GM12872 (cell line): ENCODE results near the gene C9.

Source experiments
- TF ChIP-seq, protein P1 (sequence below): IDR thresholded peaks from 3 replicates; pipeline ENCODE4 v1.5.1; 2011; ENCODE audit warnings: low read depth, mild to moderate bottlenecking, low read length, moderate library complexity; ENCODE audit not compliant: insufficient read depth

Gene C9

DNA sequence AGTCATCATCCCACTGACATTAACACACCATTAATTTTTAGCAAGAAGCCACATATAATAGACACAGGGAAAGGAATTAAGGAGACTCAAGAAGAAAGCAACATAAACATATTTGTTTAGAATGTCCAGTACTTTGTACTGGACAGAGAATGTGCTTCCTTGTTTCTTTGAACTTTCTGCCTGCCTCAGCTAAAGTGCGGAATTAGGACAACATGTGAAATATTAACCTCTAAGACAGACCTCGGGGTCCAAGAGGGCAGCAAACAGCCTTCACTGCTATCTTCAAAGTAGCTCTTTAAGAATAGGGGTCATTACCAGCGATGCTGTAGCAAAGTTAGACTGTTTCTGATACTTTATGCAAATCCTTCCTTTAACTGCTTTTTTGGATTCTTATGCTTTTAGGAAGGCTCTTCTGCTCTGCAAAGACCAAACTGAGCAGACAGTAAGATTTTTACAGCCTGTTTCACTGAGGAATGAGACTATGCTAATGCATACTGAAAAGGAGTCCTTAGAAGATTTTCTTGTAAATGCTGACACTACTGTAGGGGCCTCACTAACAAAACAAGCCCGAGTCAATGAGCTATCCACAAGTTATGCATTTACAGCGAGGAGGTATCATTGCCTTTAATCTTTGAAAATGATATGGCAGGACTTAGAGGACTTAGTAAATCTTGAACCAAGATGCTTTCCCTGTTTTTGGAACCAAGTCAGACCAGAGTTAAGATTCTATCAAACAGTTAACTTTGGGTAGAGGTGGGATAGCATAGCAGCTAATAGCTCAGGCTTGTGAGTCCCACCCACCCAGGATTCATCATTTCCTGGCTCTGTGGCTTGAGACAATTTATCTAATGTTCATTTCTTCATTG lies 36.7 kb upstream of the C9 start:
- TF ChIP-seq, protein P1, sequence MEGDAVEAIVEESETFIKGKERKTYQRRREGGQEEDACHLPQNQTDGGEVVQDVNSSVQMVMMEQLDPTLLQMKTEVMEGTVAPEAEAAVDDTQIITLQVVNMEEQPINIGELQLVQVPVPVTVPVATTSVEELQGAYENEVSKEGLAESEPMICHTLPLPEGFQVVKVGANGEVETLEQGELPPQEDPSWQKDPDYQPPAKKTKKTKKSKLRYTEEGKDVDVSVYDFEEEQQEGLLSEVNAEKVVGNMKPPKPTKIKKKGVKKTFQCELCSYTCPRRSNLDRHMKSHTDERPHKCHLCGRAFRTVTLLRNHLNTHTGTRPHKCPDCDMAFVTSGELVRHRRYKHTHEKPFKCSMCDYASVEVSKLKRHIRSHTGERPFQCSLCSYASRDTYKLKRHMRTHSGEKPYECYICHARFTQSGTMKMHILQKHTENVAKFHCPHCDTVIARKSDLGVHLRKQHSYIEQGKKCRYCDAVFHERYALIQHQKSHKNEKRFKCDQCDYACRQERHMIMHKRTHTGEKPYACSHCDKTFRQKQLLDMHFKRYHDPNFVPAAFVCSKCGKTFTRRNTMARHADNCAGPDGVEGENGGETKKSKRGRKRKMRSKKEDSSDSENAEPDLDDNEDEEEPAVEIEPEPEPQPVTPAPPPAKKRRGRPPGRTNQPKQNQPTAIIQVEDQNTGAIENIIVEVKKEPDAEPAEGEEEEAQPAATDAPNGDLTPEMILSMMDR: no peak

DNA sequence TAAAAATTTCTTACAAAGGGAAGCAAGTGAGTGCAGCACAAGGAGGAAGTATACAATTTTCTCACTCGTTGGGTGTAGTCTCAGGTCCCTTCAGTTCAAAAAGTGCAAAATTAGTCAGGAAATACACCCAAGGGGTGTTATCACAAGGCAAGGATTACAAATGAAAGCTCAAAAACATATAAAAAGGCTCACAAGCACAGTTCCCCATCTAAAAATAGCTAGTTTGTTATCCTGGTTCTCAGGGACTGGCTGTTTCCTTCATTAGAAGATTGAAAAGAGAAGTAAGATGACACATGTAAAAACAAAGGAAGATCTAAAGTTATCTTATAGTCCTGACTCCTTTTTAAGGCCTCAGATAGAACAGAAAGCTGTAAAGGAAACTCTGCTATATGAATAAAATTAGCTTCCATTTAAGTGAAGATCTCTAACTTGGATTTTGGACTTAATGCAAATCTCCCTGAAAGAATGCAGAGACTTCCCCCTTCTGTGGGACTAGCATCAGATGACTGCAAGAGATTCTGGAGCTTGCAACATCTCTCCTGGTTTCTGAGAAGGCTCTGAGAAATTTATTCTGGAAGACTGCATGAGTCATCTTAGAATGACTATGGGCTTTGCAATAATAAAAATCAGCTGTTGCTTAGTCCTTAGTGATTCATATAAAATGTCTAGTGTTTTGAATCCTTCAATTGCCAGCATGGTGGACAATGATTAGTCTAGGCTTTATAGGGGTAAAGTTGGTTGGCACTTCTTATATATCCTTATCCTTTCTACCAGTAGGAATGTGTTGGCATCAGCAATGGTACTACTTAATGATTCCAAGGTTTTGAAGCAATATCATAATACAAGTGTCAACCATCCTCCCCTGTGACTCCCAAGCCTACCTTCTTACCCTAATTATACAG lies 35.1 kb upstream of the C9 start:
- TF ChIP-seq, protein P1: no peak

DNA sequence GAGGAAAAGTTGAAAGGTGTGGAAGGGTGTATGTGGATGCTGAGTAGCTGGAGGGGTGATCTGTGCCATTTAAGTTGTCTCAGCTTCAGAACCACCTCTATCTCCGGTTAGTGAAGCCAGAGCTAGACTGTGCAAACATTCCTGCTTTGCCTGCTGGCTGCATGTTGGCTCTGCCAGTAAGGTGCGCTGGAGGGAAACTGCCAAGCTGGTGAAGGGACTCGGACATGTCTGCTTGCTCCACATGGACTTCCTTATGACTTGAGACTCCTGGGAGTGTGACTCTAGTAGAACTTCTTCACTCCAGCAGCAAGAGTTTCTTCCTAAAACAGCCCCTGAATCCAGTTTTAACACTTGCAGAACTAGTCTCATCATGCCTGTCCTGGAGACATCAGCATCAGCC lies 32.5 kb upstream of the C9 start:
- TF ChIP-seq, protein P1: no peak

GRCh38 chr5:39395521-39395920 lies 31.2 kb upstream of the C9 start:
- TF ChIP-seq, protein P1: no peak

DNA sequence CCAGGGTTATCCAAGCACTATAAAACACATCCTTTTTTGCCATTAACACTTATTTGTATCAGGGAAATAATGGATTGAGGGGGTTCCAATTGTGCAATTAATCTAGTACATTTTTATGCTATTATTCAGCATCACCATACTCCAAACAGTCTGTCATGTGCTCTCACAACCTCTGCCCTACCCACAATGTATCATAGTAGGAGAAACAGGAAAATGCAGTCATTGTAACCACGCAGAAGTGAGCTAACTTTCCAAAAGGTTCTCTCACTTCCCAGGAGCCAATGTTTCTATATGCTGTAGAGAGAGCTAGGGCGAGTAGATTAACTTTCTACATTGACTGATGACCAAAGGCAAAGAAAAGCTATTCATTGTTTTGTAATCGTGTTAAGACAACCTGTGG lies 30.7 kb upstream of the C9 start:
- TF ChIP-seq, protein P1: no peak

GRCh38 chr5:39390945-39391344 lies 26.6 kb upstream of the C9 start:
- TF ChIP-seq, protein P1: no peak

DNA sequence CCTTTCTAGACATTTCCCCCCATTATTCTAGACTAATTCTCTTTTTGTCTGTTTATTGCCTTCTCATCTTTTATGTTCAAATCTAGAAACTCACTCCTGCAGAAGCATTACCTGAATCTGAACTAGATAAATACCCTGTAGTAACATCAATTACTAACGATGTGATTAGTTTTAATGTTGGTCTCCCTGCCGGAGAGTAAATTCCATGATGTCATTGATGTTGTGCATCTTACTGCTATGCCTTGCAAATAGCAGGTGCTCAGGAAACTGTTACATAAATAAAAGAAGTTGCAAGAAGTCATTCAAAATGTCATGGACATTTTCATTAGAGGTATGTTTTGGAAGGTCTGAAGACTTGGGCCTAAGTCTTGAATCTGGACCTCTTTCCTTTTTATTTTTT lies 23.0 kb upstream of the C9 start:
- TF ChIP-seq, protein P1: no peak
